GM12878 (cell line): Measurements from ENCODE around the gene RHEBL1. TPM values are rescaled to one million over a fixed set of nuclear protein-coding genes. Genes with fewer than 3 reads are reported as not detected.

ENCODE experiments used
- ATAC-seq: fragments of 200-7000 bp; cut with Tn5 transposase; 3 replicates; pipeline ENCODE4 v1.9.1; 2020; ENCODE audit warnings: mild to moderate bottlenecking, moderate library complexity
- BruUV-seq: library from RNA; stranded (reverse); fragments of 400-500 nt; replicated peaks from 2 replicates; lab custom pipeline; 2021; lab: Mats Ljungman, UMichigan
- CTCF ChIA-PET: fragments of 300-600 bp; sonication (Branson Sonifier 250); formaldehyde crosslinking; extraction: SDS; loops from one replicate; lab custom pipeline; 2021; ENCODE audit warnings: inconsistent platforms; lab: Yijun Ruan, JAX
- POLR2A ChIA-PET: fragments of 350-600 bp; formaldehyde crosslinking; extraction: SDS; loops from one replicate; lab custom pipeline; 2021; ENCODE audit warnings: inconsistent platforms; lab: Charles Lee
- RAD21 ChIA-PET: fragments of 300-600 bp; sonication (Branson Sonifier 250); formaldehyde crosslinking; loops from one replicate; lab custom pipeline; 2023; ENCODE audit warnings: antibody characterized with exemption; ENCODE audit not compliant: unreplicated experiment; lab: Charles Lee
- SMC1A ChIA-PET: fragments of 300-600 bp; sonication (Branson Sonifier 250); formaldehyde crosslinking; loops from one replicate; lab custom pipeline; 2023; ENCODE audit not compliant: unreplicated experiment, uncharacterized antibody; lab: Charles Lee
- DNase-seq: peaks from one replicate; pipeline ENCODE4 v3.0.0-alpha.2; 2011; ENCODE audit warnings: low read depth, low spot score
- FAIRE-seq: peaks from 3 replicates; lab custom pipeline; 2011; peaks lifted over from hg19 to GRCh38; lab: Jason Lieb, UNC
- H2AFZ ChIP-seq: 2 replicates; pipeline ENCODE4 v1.6.0; 2011; ENCODE audit warnings: low read depth, low read length, control low read depth; ENCODE audit not compliant: control insufficient read depth
- H3K27ac ChIP-seq: 2 replicates; pipeline ENCODE4 v1.5.1; 2011; ENCODE audit warnings: control low read depth; ENCODE audit not compliant: control insufficient read depth, insufficient read depth
- H3K27me3 ChIP-seq, 2 experiments: replicated peaks in 1 of 2; 2 replicates each; pipeline versions ENCODE4 v1.6.0 to v1.6.1; 2011; ENCODE audit warnings: low read length in 1 of 2; ENCODE audit not compliant: control insufficient read depth in 2 of 2, insufficient read depth in 2 of 2
- H3K36me3 ChIP-seq, 2 experiments: 2 replicates each; pipeline ENCODE4 v1.5.1; 2011; ENCODE audit warnings: low read length in 1 of 2; ENCODE audit not compliant: control insufficient read depth in 2 of 2, insufficient read depth in 2 of 2
- H3K4me1 ChIP-seq: 2 replicates; pipeline ENCODE4 v1.6.1; 2011; ENCODE audit warnings: mild to moderate bottlenecking, low read length, moderate library complexity, mixed read lengths; ENCODE audit not compliant: control insufficient read depth, insufficient read depth
- H3K4me2 ChIP-seq: 2 replicates; pipeline ENCODE4 v1.6.0; 2011; ENCODE audit warnings: control low read depth; ENCODE audit not compliant: control insufficient read depth, insufficient read depth
- H3K4me3 ChIP-seq: fragments of 200-600 bp; sonication (generic); 2 replicates; pipeline ENCODE4 v1.5.1; 2016
- H3K79me2 ChIP-seq: 2 replicates; pipeline ENCODE4 v1.6.0; 2011; ENCODE audit warnings: low read length; ENCODE audit not compliant: control insufficient read depth, insufficient read depth
- H3K9ac ChIP-seq: 2 replicates; pipeline ENCODE4 v1.8.0; 2011; ENCODE audit warnings: low read length, control low read depth, mixed read lengths; ENCODE audit not compliant: control insufficient read depth, insufficient read depth
- H3K9me3 ChIP-seq: replicated peaks from 3 replicates; pipeline ENCODE4 v1.5.1; 2011; ENCODE audit warnings: mild to moderate bottlenecking, low read length; ENCODE audit not compliant: control insufficient read depth, insufficient read depth
- H4K20me1 ChIP-seq: 2 replicates; pipeline ENCODE4 v1.6.0; 2011; ENCODE audit not compliant: control insufficient read depth, insufficient read depth
- NR2C1 ChIP-seq: fragments of 450-650 bp; IDR thresholded peaks from 2 replicates; pipeline ENCODE4 v1.6.1; 2017; ENCODE audit warnings: antibody characterized with exemption, mild to moderate bottlenecking, moderate library complexity
- SMAD1 ChIP-seq: fragments of 450-650 bp; IDR thresholded peaks from 2 replicates; pipeline ENCODE4 v1.6.1; 2018; ENCODE audit warnings: mild to moderate bottlenecking, low read depth; ENCODE audit not compliant: partially characterized antibody
- ZBTB11 ChIP-seq: fragments of 450-650 bp; formaldehyde crosslinking; IDR thresholded peaks from 2 replicates; pipeline ENCODE4 v1.5.0; 2022; ENCODE audit warnings: mild to moderate bottlenecking, missing genetic modification characterization
- WGBS: methylation state at CpG from one replicate; pipeline ENCODE4 v1.1.6; 2016; ENCODE audit warnings: low lambda C conversion rate; ENCODE audit not compliant: insufficient replicate concordance, insufficient coverage; ENCODE audit errors: missing lambda C conversion rate; 5-methylcytosine and 5-hydroxymethylcytosine counted together
- in situ Hi-C: fragments of 300-500 bp; cut with MboI; formaldehyde crosslinking; loops from 9 replicates; pipeline ENCODE4 v1.14.3; 2018; ENCODE audit warnings: mixed read lengths
- intact Hi-C: fragments of 100-400 bp; cut with micrococcal nuclease; formaldehyde crosslinking; loops from one replicate; pipeline ENCODE4 v1.14.2; 2022; ENCODE audit not compliant: unreplicated experiment
- polyA plus RNA-seq, 11 experiments: library from polyadenylated mRNA; depleted of rRNA in 4 of 11; unstranded in 6 of 11; stranded (reverse) in 5 of 11; fragments of >200 nt; fragmentation: Nextera tagmentation in 4 of 11; fragmentation: Illumina TruSeq in 1 of 11; extraction: Ambion mirVana in 4 of 11; extraction: Trizol in 1 of 11; gene quantifications; 1 replicate in 1 of 11; 2 replicates in 10 of 11; pipeline versions ENCODE4 v1.2.1 to v1.2.3, GENCODE V29; 2011 to 2016; ENCODE audit warnings: inconsistent platforms in 2 of 11, missing spikeins in 2 of 11, low read depth in 1 of 11
- total RNA-seq, 4 experiments: library from RNA; depleted of rRNA in 3 of 4; stranded (reverse); fragments of >200 nt in 3 of 4; fragmentation: Illumina TruSeq in 1 of 4; extraction: Trizol in 1 of 4; gene quantifications; 2 replicates each; pipeline versions ENCODE4 v1.2.1 to v1.2.3, GENCODE V29; 2013 to 2021

RHEBL1 gene
- total and polyA plus RNA-seq, 10 of the 15 experiments (the other 5 are each of a cell fraction or from before 2014, with no cell fraction given) = 5.9 to 18.7 (median 12.0) TPM

DNA sequence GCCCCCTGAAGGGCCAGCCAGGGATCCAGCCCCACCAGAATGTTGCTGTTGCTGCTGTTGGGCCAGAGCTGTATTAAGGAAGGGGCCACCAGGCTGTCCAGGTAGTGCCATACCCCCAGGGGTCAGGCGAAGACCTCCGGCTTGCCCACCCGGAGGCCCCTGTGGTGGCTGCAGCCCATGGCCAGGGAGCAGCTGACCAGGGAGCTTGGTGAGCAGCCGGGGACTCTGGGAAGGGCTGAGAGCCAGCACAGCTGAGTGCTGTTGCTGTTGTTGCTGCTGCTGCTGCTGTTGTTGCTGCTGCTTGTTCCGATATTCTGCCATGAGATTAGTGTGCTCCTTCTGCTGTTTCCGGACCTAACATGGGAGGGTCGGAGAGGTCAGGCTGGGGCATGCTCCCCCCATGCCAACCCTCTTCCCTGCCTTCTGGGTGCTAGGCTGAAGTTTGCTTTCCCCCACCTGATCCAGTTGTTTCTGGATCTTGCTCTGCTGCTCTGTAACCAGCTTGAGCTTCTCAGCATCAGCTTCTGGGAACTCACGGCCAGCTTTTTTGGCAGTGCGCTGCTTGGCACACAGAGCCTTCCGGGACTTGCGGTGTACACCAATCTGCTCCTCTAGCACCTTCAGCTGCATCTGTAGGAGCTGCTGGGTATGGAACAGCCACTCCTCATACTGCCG, 36.0 kb downstream of the RHEBL1 start:
- H3K9me3 ChIP-seq = no peaks in the 10 kb centered on the region
- in situ Hi-C loops (no loop called here), intact Hi-C loops (no loop called here)
- ChIA-PET SMC1A (no interaction called here), RAD21 (no interaction called here), CTCF (interaction anchor here (0.6 kb wide), 2 partner anchors 65 to 209 kb away, joined by 3 read pairs; no protein-coding TSS in a partner anchor), POLR2A (interaction anchor here (0.5 to 1.1 kb wide), 3 partner anchors 12 to 26 kb away, joined by 3 read pairs; no protein-coding TSS in a partner anchor)
- no peak overlapping the region for H3K4me2 ChIP-seq
- H3K4me3 ChIP-seq = no peak overlapping the region
- 95% methylated on average over 11 of the region's 12 CpGs for WGBS
- no peak for ATAC-seq
- H4K20me1 ChIP-seq = no peaks in the 10 kb centered on the region
- H3K27me3 ChIP-seq = no peaks in the 10 kb centered on the region
- no peak overlapping the region for H3K9ac ChIP-seq
- H3K27ac ChIP-seq = no peak overlapping the region
- DNase-seq = no peak
- no peaks in the 10 kb centered on the region for H3K4me1 ChIP-seq
- no peak overlapping the region for H2AFZ ChIP-seq
- H3K79me2 ChIP-seq = no peaks in the 10 kb centered on the region
- H3K36me3 ChIP-seq = peaks cover 33 to 48% of the 10 kb centered on the region in 2 experiments
- no peak for FAIRE-seq
- TF ChIP-seq ZBTB11 (CRISPR knock-in tag) (no peak), SMAD1 (no peak), NR2C1 (no peak)
- no TSS peak for BruUV-seq
